Sigmoid colon (tissue), 4 donors: Measurements from ENCODE around the gene MRPL21.

Experiments
- EP300 ChIP-seq, 4 donors: sonication (generic); formaldehyde crosslinking; IDR thresholded peaks; one replicate each; pipeline ENCODE4 v1.6.1; 2017; ENCODE audit warnings: antibody characterized with exemption in 4 of 4
- POLR2A ChIP-seq, 2 donors: fragments of 450-650 bp; IDR thresholded peaks; one replicate each; pipeline ENCODE4 v1.6.1; 2016; ENCODE audit warnings: antibody characterized with exemption in 2 of 2, mild to moderate bottlenecking in 2 of 2, moderate library complexity in 2 of 2
- POLR2AphosphoS5 ChIP-seq, 4 donors: sonication (generic); formaldehyde crosslinking; IDR thresholded peaks; one replicate each; pipeline ENCODE4 v1.6.1; 2017; ENCODE audit warnings: antibody characterized with exemption in 4 of 4
- TF ChIP-seq, protein P1 (sequence below), 4 experiments: fragments of 450-650 bp in 3 of 4; fragments of 200-600 bp in 1 of 4; IDR thresholded peaks; one replicate each; pipeline ENCODE4 v1.5.1; 2016 to 2019; ENCODE audit warnings: antibody characterized with exemption in 4 of 4, mild to moderate bottlenecking in 3 of 4, moderate library complexity in 2 of 4

DNA sequence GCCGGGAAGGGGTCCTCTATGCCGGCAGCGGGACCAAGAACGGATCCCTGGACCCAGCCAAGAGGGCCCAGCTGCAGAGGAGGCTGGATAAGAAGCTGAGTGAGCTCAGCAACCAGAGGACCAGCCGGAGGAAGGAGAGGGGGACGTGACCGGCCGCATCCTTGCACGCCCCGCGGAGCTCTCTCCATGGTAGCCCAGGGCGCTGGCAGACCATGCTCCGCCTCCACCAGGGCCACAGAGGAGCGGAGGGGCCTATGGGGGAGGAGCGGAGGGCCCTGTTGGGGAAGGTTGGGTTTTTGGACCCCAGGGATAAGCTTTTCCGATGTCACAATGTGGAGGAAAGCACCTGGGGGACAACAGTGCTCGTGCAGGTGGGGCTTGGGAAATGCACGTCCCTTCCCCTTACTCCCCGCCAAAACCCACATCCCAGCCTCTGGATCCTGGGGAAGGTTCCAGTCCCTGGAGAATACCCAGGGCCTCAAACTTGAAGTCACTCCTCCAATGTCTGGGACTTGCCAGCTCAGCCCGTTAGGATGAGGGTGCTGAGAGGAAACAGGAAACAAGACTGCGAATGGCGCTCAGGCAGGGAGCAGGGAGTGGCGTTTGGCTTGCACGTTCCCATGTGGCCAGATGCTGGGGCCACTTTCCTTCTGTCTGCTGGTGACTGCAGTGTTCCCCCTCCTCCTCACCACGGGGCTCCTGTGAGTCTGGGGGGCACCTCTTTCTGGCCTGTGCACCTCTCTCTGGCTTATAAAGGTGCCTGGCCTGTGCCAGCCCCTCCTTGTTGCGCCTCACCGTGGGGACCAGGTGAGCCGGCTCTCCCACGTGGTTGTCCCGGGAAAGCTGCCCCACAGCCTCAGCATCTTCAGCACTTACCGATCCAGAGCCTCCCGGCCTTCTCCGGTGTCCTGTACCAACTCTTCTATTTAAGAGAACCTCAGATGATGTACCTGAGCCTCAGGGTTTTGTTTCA, 36.2 kb upstream of the MRPL21 start:
- TF ChIP-seq POLR2AphosphoS5 (IDR thresholded peaks at IDR 0.05) (no peak), POLR2A (IDR thresholded peaks at IDR 0.05) (no peak), EP300 (IDR thresholded peaks at IDR 0.05) (no peak)
- TF ChIP-seq, protein P1, sequence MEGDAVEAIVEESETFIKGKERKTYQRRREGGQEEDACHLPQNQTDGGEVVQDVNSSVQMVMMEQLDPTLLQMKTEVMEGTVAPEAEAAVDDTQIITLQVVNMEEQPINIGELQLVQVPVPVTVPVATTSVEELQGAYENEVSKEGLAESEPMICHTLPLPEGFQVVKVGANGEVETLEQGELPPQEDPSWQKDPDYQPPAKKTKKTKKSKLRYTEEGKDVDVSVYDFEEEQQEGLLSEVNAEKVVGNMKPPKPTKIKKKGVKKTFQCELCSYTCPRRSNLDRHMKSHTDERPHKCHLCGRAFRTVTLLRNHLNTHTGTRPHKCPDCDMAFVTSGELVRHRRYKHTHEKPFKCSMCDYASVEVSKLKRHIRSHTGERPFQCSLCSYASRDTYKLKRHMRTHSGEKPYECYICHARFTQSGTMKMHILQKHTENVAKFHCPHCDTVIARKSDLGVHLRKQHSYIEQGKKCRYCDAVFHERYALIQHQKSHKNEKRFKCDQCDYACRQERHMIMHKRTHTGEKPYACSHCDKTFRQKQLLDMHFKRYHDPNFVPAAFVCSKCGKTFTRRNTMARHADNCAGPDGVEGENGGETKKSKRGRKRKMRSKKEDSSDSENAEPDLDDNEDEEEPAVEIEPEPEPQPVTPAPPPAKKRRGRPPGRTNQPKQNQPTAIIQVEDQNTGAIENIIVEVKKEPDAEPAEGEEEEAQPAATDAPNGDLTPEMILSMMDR (IDR thresholded peaks at IDR 0.05): no peak
